HepG2 (cell line): ENCODE data around the gene PRR36. TPM values are rescaled to one million over a fixed set of nuclear protein-coding genes. Genes with fewer than 3 reads are reported as not detected.
A peak's percentile ranks its signal among the peaks of the same experiment; 100 is the strongest.

Source experiments
- ATAC-seq: fragments of 200-7000 bp; cut with Tn5 transposase; 3 replicates; pipeline ENCODE4 v1.9.1; 2020; ENCODE audit warnings: mild to moderate bottlenecking, moderate library complexity
- BruUV-seq: library from RNA; stranded (reverse); fragments of 400-500 nt; replicated peaks from 2 replicates; lab custom pipeline; 2021; lab: Mats Ljungman, UMichigan
- CTCF ChIA-PET: fragments of 300-600 bp; formaldehyde crosslinking; extraction: SDS; loops from one replicate; lab custom pipeline; 2021; ENCODE audit warnings: low total read pairs, inconsistent platforms, low intra/inter-chr PET ratio; lab: Yijun Ruan, JAX
- POLR2A ChIA-PET: fragments of 350-600 bp; sonication (Branson Sonifier 250); formaldehyde crosslinking; loops from one replicate; lab custom pipeline; 2020; ENCODE audit warnings: antibody characterized with exemption, inconsistent platforms; lab: Yijun Ruan, JAX
- DNase-seq: peaks from one replicate; pipeline ENCODE4 v3.0.0-alpha.2; 2015; ENCODE audit warnings: low spot score
- FAIRE-seq: peaks from 3 replicates; lab custom pipeline; 2011; peaks lifted over from hg19 to GRCh38; lab: Jason Lieb, UNC
- H2AFZ ChIP-seq: one replicate; pipeline ENCODE4 v1.6.1; 2011; ENCODE audit warnings: low read length, inconsistent platforms
- H3K27ac ChIP-seq: fragments of 300-600 bp; 3 replicates; pipeline ENCODE4 v1.8.0; 2011; ENCODE audit warnings: mixed run types, mild to moderate bottlenecking, mixed read lengths, low read length, inconsistent platforms; ENCODE audit not compliant: insufficient read depth; ENCODE audit errors: extremely low read length
- H3K27me3 ChIP-seq, 2 experiments: fragments of 200-600 bp in 1 of 2; 2 replicates in 1 of 2; 3 replicates in 1 of 2; pipeline versions ENCODE4 v1.6.0 to v1.8.0; 2011; ENCODE audit warnings: low read length in 2 of 2, mild to moderate bottlenecking in 2 of 2, moderate library complexity in 2 of 2, inconsistent platforms in 1 of 2; ENCODE audit not compliant: insufficient read depth in 2 of 2, control insufficient read depth in 1 of 2
- H3K36me3 ChIP-seq, 2 experiments: fragments of 200-600 bp in 1 of 2; replicated peaks in 1 of 2; 2 replicates in 1 of 2; 3 replicates in 1 of 2; pipeline versions ENCODE4 v1.5.1 to v1.8.0; 2011; ENCODE audit warnings: low read length in 2 of 2, inconsistent platforms in 1 of 2; ENCODE audit not compliant: insufficient read depth in 2 of 2, control insufficient read depth in 1 of 2
- H3K4me1 ChIP-seq: 2 replicates; pipeline ENCODE4 v1.5.1; 2012; ENCODE audit warnings: low read length, inconsistent platforms; ENCODE audit not compliant: insufficient read depth
- H3K4me2 ChIP-seq: 2 replicates; pipeline ENCODE4 v1.6.0; 2011; ENCODE audit warnings: low read depth, low read length, inconsistent platforms
- H3K4me3 ChIP-seq, 3 experiments: fragments of 200-600 bp in 1 of 3; sonication (generic), shearing (Covaris generic) in 1 of 3; replicated peaks in 1 of 3; 2 replicates each; pipeline ENCODE4 v1.5.1; 2011 to 2016; ENCODE audit warnings: low read length in 3 of 3, inconsistent platforms in 2 of 3, low read depth in 2 of 3, mild to moderate bottlenecking in 2 of 3, control low read depth in 1 of 3, mixed read lengths in 1 of 3; ENCODE audit not compliant: insufficient read depth in 1 of 3
- H3K79me2 ChIP-seq: one replicate; pipeline ENCODE4 v1.6.1; 2011; ENCODE audit warnings: low read length, inconsistent platforms; ENCODE audit not compliant: insufficient read depth
- H3K9ac ChIP-seq: 2 replicates; pipeline ENCODE4 v1.6.0; 2011; ENCODE audit warnings: mild to moderate bottlenecking, low read depth, low read length, inconsistent platforms; ENCODE audit not compliant: insufficient read depth
- H3K9me3 ChIP-seq: 2 replicates; pipeline ENCODE4 v1.5.1; 2012; ENCODE audit warnings: mild to moderate bottlenecking, low read length
- H4K20me1 ChIP-seq: 2 replicates; pipeline ENCODE4 v1.6.0; 2011; ENCODE audit warnings: inconsistent platforms, mild to moderate bottlenecking, low read length, moderate library complexity; ENCODE audit not compliant: insufficient read depth
- AKAP8 ChIP-seq: sonication (generic); formaldehyde crosslinking; IDR thresholded peaks from 2 replicates; pipeline ENCODE4 v1.5.1; 2020; ENCODE audit warnings: mild to moderate bottlenecking, missing genetic modification reagents
- CBFB ChIP-seq: sonication (generic); formaldehyde crosslinking; IDR thresholded peaks from 2 replicates; pipeline ENCODE4 v1.4.0; 2020; ENCODE audit warnings: missing genetic modification reagents
- ERF ChIP-seq: IDR thresholded peaks from 2 replicates; pipeline ENCODE4 v1.6.1; 2018; ENCODE audit warnings: missing biosample characterization, missing genetic modification reagents
- FOXA3 ChIP-seq: IDR thresholded peaks from 2 replicates; pipeline ENCODE4 v1.6.1; 2016; ENCODE audit warnings: missing genetic modification reagents, missing compliant biosample characterization
- KLF16 ChIP-seq, 2 experiments: sonication (generic) in 1 of 2; formaldehyde crosslinking in 1 of 2; IDR thresholded peaks; 2 replicates each; pipeline versions ENCODE4 v1.6.1 to v1.8.0; 2016 to 2023; ENCODE audit warnings: missing genetic modification reagents in 2 of 2, missing compliant biosample characterization in 1 of 2
- NR2F6 ChIP-seq, 2 experiments: IDR thresholded peaks; 2 replicates each; pipeline ENCODE4 v1.6.1; 2016; ENCODE audit warnings: antibody characterized with exemption in 1 of 2, mild to moderate bottlenecking in 1 of 2
- RXRB ChIP-seq: IDR thresholded peaks from 2 replicates; pipeline ENCODE4 v1.6.1; 2016; ENCODE audit warnings: borderline replicate concordance, missing genetic modification reagents, missing compliant biosample characterization
- SALL1 ChIP-seq: sonication (generic); formaldehyde crosslinking; IDR thresholded peaks from 2 replicates; pipeline ENCODE4 v1.8.0; 2022; ENCODE audit warnings: mild to moderate bottlenecking, missing genetic modification reagents
- ZNF337 ChIP-seq: sonication (generic); formaldehyde crosslinking; IDR thresholded peaks from 2 replicates; pipeline ENCODE4 v1.5.1; 2020; ENCODE audit warnings: missing genetic modification reagents, low read depth, mild to moderate bottlenecking, borderline replicate concordance
- ZNF761 ChIP-seq: sonication (generic); formaldehyde crosslinking; conservative IDR thresholded peaks from 2 replicates; pipeline ENCODE4 v1.4.0; 2020; ENCODE audit warnings: mild to moderate bottlenecking, missing genetic modification reagents
- WGBS: methylation state at CpG from one replicate; pipeline ENCODE4 v1.1.6; 2017; ENCODE audit warnings: low lambda C conversion rate; 5-methylcytosine and 5-hydroxymethylcytosine counted together
- in situ Hi-C: cut with HindIII; loops from 2 replicates; pipeline ENCODE4 v1.10.0; 2017; ENCODE audit warnings: low pct_unique_long_range_greater_than_20kb; ENCODE audit not compliant: extremely low pct_ligation_motif_present
- intact Hi-C: fragments of 100-400 bp; cut with micrococcal nuclease; formaldehyde crosslinking; loops from one replicate; pipeline ENCODE4 v1.10.0; 2022; ENCODE audit not compliant: unreplicated experiment
- polyA plus RNA-seq, 8 experiments: library from polyadenylated mRNA; depleted of rRNA in 3 of 8; stranded (reverse) in 7 of 8; unstranded in 1 of 8; fragments of >200 nt; fragmentation: Illumina TruSeq in 4 of 8; extraction: Trizol in 4 of 8; gene quantifications; 2 replicates each; pipeline versions ENCODE4 v1.2.1 to v1.2.3, GENCODE V29; 2011 to 2016; ENCODE audit warnings: low read depth in 4 of 8, missing spikeins in 1 of 8, mixed read lengths in 1 of 8; ENCODE audit not compliant: insufficient read depth in 1 of 8
- total RNA-seq, 5 experiments: library from RNA; depleted of rRNA; stranded (reverse); fragments of >200 nt; fragmentation: Illumina TruSeq; extraction: Trizol; gene quantifications; 2 replicates each; pipeline ENCODE4 v1.2.3, GENCODE V29; 2016; ENCODE audit warnings: low read depth in 1 of 5
- TF ChIP-seq, protein P1 (sequence below): sonication (generic); formaldehyde crosslinking; IDR thresholded peaks from 2 replicates; pipeline ENCODE4 v1.4.0; 2020; ENCODE audit warnings: mild to moderate bottlenecking, missing genetic modification reagents
- TF ChIP-seq, protein P2 (sequence below): sonication (generic); formaldehyde crosslinking; IDR thresholded peaks from 2 replicates; pipeline ENCODE4 v1.4.0; 2020; ENCODE audit warnings: missing genetic modification reagents
- TF ChIP-seq, protein P3 (sequence below): IDR thresholded peaks from 2 replicates; pipeline ENCODE4 v1.4.0; 2020; ENCODE audit warnings: mild to moderate bottlenecking, missing genetic modification reagents

PRR36 gene
- total and polyA plus RNA-seq, 2 of the 13 experiments (the other 11 are each of a cell fraction or from before 2014, with no cell fraction given): 0.07 to 0.17 TPM

DNA sequence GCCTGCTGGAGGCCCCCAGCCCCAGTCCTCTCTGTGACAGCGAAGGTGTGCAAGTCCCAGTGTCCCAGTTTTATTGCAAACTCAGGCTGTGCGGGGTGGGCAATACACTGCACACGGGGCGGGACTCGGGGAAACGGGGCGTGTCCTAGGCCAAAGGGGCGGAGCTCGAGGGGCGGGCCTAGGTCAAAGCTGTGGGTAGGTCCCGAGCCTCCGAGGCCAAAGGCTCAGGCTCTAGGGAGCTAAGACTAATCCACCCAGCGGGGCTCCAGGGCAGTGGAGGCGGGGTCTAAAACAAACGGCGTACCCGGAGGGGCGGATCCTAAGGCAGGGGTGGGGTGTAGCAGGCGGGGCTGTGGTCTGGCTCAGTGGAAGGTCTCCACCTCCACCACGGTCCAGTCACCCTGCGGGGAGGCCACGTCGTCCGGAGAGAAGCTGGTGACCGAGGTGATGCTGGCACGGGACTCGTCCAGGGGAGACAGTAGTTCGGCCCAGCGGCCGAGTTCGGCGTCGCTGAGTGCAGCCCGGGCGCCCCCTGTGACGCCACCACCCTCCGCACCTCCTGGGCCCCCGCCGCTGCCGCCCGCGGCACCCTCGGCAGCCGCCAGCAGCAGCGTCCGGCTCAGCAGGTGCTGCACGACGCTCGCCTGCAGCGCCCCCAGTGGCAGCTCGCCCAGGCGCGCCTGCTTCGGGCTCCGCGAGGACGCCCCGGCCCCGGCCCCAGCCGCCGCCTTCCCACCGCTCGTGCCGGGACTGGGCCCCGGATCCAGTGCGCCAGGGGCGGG is 5.3 kb downstream of the PRR36 start:
- Histone ChIP-seq H3K27me3 (no peaks in the 10 kb centered on the region), H3K9ac (peak overlapping the region; percentile 62), H3K4me2 (peak overlapping the region; percentile 95), H3K79me2 (no peaks in the 10 kb centered on the region), H3K4me1 (peaks cover 70% of the 10 kb centered on the region), H4K20me1 (no peaks in the 10 kb centered on the region; the same call in 1 of the 2 replicates), H3K9me3 (no peaks in the 10 kb centered on the region), H2AFZ (no peak overlapping the region), H3K4me3 (peak overlapping the region; percentile 53 to 74 (median 67)), H3K27ac (peak overlapping the region; percentile 78), H3K36me3 (no peaks in the 10 kb centered on the region)
- CTCF ChIA-PET: interaction anchor here (1.2 to 1.8 kb wide), 3 partner anchors 16 to 56 kb away, joined by 3 to 4 read pairs (median 4); partner anchors contain the start of gene SNAPC2
- intact Hi-C loops (no loop called here), in situ Hi-C loops (no loop called here)
- FAIRE-seq (peak; percentile 61), DNase-seq (peak; percentile 87), ATAC-seq (peak; percentile 58)
- POLR2A ChIA-PET: interaction anchor here (0.5 to 3.3 kb wide), 15 partner anchors 11 to 75 kb away, joined by 3 to 67 read pairs (median 4); partner anchors contain the start of genes LRRC8E, MAP2K7, SNAPC2 and TIMM44
- WGBS: no CpG with 5 or more reads among the region's 67 CpGs
- TSS peak; percentile 47 for BruUV-seq
- TF ChIP-seq RXRB (0 out of 2 replicates have a peak, but pooled peaks have one; percentile 8), CBFB (CRISPR knock-in tag) (no peak), ZNF761 (CRISPR knock-in tag) (no peak), ERF (CRISPR knock-in tag) (peak; percentile 2; the same call in 1 of the 2 replicates), KLF16 (CRISPR knock-in tag; IDR thresholded peaks at IDR 0.05) (peak in 1 of 2 experiments; percentile 10; a peak in 1 of 4 replicates), NR2F6 (IDR thresholded peaks at IDR 0.05) (no peak), NR2F6 (CRISPR knock-in tag; IDR thresholded peaks at IDR 0.05) (0 out of 2 replicates have a peak, but pooled peaks have one; percentile 11), SALL1 (CRISPR knock-in tag) (peak; percentile 40; the same call in 1 of the 2 replicates), FOXA3 (CRISPR knock-in tag) (0 out of 2 replicates have a peak, but pooled peaks have one; percentile 15), ZNF337 (CRISPR knock-in tag) (peak; percentile 43; the same call in 1 of the 2 replicates), AKAP8 (CRISPR knock-in tag) (peak; percentile 30; the same call in 1 of the 2 replicates)
- TF ChIP-seq, protein P1, sequence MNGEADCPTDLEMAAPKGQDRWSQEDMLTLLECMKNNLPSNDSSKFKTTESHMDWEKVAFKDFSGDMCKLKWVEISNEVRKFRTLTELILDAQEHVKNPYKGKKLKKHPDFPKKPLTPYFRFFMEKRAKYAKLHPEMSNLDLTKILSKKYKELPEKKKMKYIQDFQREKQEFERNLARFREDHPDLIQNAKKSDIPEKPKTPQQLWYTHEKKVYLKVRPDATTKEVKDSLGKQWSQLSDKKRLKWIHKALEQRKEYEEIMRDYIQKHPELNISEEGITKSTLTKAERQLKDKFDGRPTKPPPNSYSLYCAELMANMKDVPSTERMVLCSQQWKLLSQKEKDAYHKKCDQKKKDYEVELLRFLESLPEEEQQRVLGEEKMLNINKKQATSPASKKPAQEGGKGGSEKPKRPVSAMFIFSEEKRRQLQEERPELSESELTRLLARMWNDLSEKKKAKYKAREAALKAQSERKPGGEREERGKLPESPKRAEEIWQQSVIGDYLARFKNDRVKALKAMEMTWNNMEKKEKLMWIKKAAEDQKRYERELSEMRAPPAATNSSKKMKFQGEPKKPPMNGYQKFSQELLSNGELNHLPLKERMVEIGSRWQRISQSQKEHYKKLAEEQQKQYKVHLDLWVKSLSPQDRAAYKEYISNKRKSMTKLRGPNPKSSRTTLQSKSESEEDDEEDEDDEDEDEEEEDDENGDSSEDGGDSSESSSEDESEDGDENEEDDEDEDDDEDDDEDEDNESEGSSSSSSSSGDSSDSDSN (CRISPR knock-in tag): peak; percentile 63; the same call in 1 of the 2 replicates
- TF ChIP-seq, protein P2, sequence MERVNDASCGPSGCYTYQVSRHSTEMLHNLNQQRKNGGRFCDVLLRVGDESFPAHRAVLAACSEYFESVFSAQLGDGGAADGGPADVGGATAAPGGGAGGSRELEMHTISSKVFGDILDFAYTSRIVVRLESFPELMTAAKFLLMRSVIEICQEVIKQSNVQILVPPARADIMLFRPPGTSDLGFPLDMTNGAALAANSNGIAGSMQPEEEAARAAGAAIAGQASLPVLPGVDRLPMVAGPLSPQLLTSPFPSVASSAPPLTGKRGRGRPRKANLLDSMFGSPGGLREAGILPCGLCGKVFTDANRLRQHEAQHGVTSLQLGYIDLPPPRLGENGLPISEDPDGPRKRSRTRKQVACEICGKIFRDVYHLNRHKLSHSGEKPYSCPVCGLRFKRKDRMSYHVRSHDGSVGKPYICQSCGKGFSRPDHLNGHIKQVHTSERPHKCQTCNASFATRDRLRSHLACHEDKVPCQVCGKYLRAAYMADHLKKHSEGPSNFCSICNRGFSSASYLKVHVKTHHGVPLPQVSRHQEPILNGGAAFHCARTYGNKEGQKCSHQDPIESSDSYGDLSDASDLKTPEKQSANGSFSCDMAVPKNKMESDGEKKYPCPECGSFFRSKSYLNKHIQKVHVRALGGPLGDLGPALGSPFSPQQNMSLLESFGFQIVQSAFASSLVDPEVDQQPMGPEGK: 0 out of 2 replicates have a peak, but pooled peaks have one; percentile 62
- TF ChIP-seq, protein P3, sequence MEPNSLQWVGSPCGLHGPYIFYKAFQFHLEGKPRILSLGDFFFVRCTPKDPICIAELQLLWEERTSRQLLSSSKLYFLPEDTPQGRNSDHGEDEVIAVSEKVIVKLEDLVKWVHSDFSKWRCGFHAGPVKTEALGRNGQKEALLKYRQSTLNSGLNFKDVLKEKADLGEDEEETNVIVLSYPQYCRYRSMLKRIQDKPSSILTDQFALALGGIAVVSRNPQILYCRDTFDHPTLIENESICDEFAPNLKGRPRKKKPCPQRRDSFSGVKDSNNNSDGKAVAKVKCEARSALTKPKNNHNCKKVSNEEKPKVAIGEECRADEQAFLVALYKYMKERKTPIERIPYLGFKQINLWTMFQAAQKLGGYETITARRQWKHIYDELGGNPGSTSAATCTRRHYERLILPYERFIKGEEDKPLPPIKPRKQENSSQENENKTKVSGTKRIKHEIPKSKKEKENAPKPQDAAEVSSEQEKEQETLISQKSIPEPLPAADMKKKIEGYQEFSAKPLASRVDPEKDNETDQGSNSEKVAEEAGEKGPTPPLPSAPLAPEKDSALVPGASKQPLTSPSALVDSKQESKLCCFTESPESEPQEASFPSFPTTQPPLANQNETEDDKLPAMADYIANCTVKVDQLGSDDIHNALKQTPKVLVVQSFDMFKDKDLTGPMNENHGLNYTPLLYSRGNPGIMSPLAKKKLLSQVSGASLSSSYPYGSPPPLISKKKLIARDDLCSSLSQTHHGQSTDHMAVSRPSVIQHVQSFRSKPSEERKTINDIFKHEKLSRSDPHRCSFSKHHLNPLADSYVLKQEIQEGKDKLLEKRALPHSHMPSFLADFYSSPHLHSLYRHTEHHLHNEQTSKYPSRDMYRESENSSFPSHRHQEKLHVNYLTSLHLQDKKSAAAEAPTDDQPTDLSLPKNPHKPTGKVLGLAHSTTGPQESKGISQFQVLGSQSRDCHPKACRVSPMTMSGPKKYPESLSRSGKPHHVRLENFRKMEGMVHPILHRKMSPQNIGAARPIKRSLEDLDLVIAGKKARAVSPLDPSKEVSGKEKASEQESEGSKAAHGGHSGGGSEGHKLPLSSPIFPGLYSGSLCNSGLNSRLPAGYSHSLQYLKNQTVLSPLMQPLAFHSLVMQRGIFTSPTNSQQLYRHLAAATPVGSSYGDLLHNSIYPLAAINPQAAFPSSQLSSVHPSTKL (CRISPR knock-in tag): no peak
